OCI-LY7 (cell line): ENCODE data around the gene RPL13.

ENCODE experiments used
- CTCF ChIP-seq: fragments of 200-600 bp; sonication (generic); conservative IDR thresholded peaks from 2 replicates; pipeline ENCODE4 v1.5.1; 2014; ENCODE audit warnings: mild to moderate bottlenecking, antibody characterized with exemption, low read length, moderate library complexity, mixed read lengths
- EZH2phosphoT487 ChIP-seq: fragments of 200-600 bp; sonication (generic); IDR thresholded peaks from 2 replicates; pipeline ENCODE4 v1.6.1; 2018; ENCODE audit warnings: low read depth, borderline replicate concordance, mild to moderate bottlenecking, mixed run types, antibody characterized with exemption, low read length, moderate library complexity, mixed read lengths

- TF ChIP-seq CTCF (no peak), EZH2phosphoT487 (no peak)
Measured at GRCh38 chr16:89552913-89553312, 7.6 kb upstream of the RPL13 start.
